GM19025 (cell line): ENCODE data around the gene C1orf232.

Experiments used
- ATAC-seq: cut with Tn5 transposase; IDR thresholded peaks from one replicate; pipeline ENCODE4 v1.9.1; 2021; ENCODE audit warnings: mild to moderate bottlenecking, low read depth, moderate library complexity; ENCODE audit not compliant: unreplicated experiment

Gene C1orf232

GRCh38 chr1:26168410-26169197 lies at the start of gene C1orf232:
Gene C1orf232 (minus strand): TSS chr1:26168963. CDS start chr1:26168499, 464 bp downstream.
- ATAC-seq, result no peak

DNA sequence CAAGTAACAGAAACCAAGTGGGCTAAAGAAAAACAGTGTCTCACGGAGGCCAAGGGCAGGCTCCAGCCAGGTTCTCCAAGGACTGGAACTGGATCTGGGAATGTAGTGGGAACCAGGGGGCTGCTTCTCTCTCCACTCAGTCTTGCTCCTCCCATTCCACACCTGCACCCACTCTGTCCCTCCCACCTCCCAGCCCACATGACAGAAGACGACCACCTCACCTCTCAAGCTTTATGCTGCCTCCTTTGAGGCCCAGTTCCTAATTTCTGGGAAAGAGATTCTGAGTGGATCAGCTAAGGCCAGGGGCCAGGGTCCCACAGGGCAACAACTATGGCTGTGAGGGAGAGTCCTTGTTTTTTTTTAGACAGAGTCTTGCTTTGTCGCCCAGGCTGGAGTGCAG lies 46.5 kb upstream of the C1orf232 start:
- ATAC-seq, result no peak

GRCh38 chr1:26213335-26213905 lies 44.7 kb upstream of the C1orf232 start:
- no peak for ATAC-seq

DNA sequence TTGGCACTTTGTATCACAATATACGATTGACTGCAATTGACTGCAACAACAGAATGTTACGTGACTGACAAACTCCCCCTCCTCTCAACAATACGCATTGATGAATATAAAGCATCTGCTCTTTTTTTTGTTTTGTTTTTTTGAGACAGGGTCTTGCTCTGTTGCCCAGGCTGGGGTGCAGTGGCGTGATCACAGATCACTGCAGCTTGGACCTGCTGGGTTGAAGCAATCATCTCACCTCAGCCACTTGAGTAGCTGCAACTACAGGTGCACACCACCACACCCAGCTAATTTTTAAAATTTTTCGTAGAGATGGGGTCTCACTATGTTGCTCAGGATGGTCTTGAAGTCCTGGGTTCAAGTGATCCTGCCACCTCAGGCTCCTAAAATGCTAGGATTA lies 44.0 kb upstream of the C1orf232 start:
- ATAC-seq, result no peak

GRCh38 chr1:26210147-26210870 lies 41.5 kb upstream of the C1orf232 start:
- ATAC-seq, result no peak

GRCh38 chr1:26203642-26204318 lies 35.0 kb upstream of the C1orf232 start:
- no peak for ATAC-seq

DNA sequence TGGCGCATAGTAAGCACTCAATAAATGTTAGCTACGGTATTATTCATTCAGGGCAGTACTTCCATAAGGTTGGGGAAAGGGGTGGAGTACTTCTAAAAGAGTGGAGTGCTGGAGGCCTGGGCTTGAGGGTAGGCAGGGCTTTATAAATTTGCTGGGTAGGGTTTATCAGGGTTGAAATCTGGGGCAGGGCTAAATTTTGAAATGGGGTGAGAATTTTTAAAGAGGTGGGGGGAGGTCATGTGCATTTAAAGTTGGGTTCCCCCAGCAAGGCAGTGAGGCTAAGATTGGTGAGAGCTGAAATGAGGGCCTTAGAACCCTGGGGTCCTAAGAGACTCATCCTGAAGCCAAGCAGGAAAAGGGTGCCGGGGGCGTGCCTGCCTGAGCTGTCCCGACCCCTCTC lies 31.6 kb upstream of the C1orf232 start:
- ATAC-seq, result no peak

- no peak for ATAC-seq
These were observed 29.1 kb upstream of the C1orf232 start for GRCh38 chr1:26197813-26198212.

GRCh38 chr1:26197301-26197700 lies 28.5 kb upstream of the C1orf232 start:
- ATAC-seq, result no peak

DNA sequence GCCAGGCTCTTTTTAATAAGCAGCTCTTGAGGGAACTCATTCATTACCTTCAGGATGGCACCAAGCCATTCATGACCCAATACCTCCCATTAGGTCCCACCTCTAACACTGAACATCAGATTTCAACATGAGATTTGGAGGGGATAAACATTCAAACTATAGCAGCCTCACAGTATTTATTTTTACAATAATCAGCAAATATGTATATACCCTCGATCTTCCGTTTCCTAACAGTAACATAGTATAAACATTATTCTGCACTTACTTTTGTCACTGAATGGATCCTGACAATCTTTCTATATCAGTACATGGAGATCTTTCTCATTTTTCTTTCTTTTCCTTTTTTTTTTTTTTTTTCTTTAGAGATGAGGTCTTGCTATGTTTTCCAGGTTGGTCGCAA lies 27.0 kb upstream of the C1orf232 start:
- ATAC-seq, result no peak

GRCh38 chr1:26191739-26192138 lies 23.0 kb upstream of the C1orf232 start:
- no peak for ATAC-seq

- no peak for ATAC-seq
These were observed 21.7 kb upstream of the C1orf232 start, which contains the start of gene CATSPER4 for GRCh38 chr1:26190373-26190987. Gene CATSPER4 (plus strand): TSS chr1:26190602. CDS start chr1:26190628, 26 bp downstream.

DNA sequence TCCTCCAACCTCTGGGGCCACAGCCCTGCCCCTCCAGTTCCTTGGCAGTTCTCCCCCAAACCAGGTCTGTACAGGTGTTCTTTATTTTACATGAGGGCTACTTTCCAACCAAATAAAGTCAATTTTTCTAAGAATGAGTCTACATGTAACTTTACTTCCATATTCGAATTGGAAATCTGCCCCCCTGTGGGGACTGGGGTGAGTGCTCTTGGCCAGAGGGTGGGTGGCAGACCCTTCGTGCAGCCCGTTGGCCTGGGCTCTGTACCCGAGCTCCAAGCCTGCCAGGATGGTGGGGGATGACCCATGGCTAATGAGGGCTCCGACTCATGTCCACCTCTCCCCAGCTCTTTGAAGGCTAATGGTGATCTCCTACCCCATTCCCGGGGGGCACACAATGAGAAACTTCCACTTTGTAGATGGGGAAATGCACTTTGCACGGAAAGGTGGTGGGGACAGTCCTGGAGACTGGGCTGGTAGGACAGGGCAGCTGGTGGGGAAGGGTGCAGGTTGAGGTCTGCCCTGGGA lies 21.1 kb upstream of the C1orf232 start:
- no peak for ATAC-seq

DNA sequence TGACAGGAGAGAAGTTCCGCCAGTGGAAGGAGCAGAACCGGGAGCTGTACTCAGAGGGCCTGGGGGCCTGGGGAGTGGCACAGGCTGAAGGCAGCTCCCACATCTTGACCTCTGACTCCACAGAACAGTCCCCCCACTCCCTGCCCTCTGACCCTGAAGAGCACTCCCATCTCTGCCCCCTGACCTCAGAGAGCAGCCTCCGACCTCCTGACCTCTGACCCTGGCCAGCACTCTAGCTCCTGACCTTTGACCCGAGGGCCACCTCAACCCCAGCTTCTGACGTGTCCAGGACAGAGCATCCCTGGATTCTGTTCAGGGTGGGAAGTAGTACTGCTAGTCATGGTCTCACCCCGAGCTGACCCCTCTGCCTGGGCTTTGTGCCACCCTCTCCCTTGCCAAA lies 20.6 kb upstream of the C1orf232 start:
- ATAC-seq, result no peak

- ATAC-seq, result no peak
These were observed 19.7 kb upstream of the C1orf232 start for GRCh38 chr1:26188477-26188876.

DNA sequence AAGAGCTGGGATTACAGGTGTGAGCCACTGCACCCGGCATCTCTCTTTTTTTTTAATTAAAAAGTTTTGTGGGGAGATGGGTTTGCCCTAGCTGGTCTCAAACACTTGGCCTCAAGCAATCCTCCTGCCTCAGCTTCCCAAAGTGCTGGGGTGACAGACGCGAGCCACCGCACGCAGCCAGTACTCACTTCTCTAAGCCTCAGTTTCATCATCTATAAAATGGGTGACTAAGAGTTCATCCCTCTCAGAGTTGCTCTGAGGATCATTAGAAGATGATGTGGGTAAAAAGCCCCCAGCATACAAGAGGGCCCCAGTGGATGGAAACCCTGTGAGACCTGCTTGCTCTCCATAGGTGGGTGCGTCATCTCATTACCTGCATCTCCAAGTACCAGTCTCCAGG lies 19.1 kb upstream of the C1orf232 start:
- no peak for ATAC-seq

GRCh38 chr1:26184883-26185282 lies 16.1 kb upstream of the C1orf232 start:
- no peak for ATAC-seq

DNA sequence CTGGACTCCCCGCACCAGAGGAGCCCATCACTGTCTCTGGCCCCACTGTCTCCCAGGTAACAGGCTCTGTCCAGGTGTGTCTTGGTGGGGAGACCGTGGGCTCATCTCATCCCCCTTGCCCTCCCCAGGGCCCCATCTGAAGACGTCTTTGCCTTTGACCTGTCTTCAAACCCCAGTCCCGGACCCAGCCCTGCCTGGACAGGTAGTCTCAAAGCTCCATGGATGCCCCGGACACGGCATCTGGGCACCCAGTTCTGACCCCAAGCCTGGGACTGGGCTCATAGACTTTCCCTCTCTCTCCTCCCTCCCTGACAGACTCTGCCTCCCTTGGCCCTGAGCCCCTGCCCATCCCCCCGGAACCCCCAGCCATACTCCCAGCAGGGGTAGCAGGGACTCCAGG lies 15.3 kb upstream of the C1orf232 start:
- no peak for ATAC-seq

- no peak for ATAC-seq
These were observed 13.6 kb upstream of the C1orf232 start for GRCh38 chr1:26182383-26182696.

DNA sequence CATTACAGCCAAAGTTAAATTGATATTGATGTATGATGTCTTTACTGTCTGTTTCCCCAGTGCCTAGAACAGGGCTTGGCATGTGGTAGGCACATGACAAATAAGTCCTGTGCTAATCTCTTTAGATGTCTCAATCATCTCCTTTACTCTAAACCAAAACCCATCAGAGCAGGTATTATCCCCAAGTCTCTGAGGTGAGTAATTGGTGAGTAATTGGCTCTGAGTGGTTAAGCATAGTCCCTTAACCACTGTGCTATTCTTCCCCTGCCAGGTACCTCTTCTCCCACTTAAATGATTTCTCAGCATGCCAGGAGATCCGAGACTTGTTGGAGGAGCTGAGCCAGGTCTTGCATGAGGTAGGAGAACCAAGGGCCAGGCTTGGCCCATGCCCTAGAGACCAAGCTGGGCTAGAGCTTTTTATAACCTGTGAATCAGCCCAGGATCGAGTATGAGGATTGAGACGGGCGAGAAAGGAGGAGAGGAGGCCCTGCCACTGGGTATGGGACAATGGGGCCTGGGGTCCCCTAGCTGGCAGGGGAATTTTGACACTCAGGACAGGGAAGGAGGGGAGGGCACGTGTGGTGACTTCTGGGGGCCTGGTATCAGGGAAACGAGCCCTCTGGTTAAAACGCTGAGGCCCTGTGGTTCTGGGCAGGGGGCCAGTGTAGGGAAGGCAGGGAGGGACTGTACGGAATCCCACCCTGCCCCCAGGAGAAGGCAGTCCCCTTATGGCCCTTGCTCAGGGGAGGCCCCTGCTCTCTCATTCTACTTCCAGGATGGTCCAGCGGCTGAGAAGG lies 13.0 kb upstream of the C1orf232 start:
- no peak for ATAC-seq
